GM12892 (cell line): ENCODE results near the gene NEU3.
A peak's percentile ranks its signal among the peaks of the same experiment; 100 is the strongest.

ENCODE experiments used
- DNase-seq: peaks from one replicate; pipeline ENCODE4 v3.0.0; 2011; ENCODE audit not compliant: insufficient read length
- FAIRE-seq: peaks from 2 replicates; lab custom pipeline; 2011; peaks lifted over from hg19 to GRCh38; lab: Jason Lieb, UNC
- POLR2A ChIP-seq: IDR thresholded peaks from 2 replicates; pipeline ENCODE4 v1.6.1; 2011; ENCODE audit warnings: low read depth, low read length, control low read depth
- POLR2AphosphoS5 ChIP-seq: IDR thresholded peaks from 2 replicates; pipeline ENCODE4 v1.6.1; 2011; ENCODE audit warnings: low read depth, low read length, control low read depth
- TAF1 ChIP-seq: IDR thresholded peaks from 2 replicates; pipeline ENCODE4 v1.6.1; 2011; ENCODE audit warnings: low read depth, mild to moderate bottlenecking, control low read depth, low read length, borderline replicate concordance

NEU3 gene

GRCh38 chr11:75051043-75051442 is 62.3 kb downstream of the NEU3 start:
- TF ChIP-seq POLR2A = no peak
- TF ChIP-seq POLR2AphosphoS5 = no peak
- no peak for TF ChIP-seq TAF1
- FAIRE-seq (peak; percentile 63), DNase-seq (no peak)

- TF ChIP-seq POLR2A = no peak
- no peak for TF ChIP-seq TAF1
- TF ChIP-seq POLR2AphosphoS5 = no peak
- FAIRE-seq (peak; percentile 46), DNase-seq (no peak)
These were observed 63.7 kb downstream of the NEU3 start for GRCh38 chr11:75052457-75052856.

GRCh38 chr11:75055511-75055910 is 66.8 kb downstream of the NEU3 start:
- FAIRE-seq = no peak
- no peak for DNase-seq
- no peak for TF ChIP-seq TAF1
- no peak for TF ChIP-seq POLR2A
- no peak for TF ChIP-seq POLR2AphosphoS5

GRCh38 chr11:75056814-75057213 is 68.1 kb downstream of the NEU3 start:
- no peak for TF ChIP-seq POLR2A
- TF ChIP-seq TAF1 = no peak
- TF ChIP-seq POLR2AphosphoS5 = no peak
- no peak for FAIRE-seq
- no peak for DNase-seq

GRCh38 chr11:75059299-75059698 is 70.6 kb downstream of the NEU3 start:
- TF ChIP-seq POLR2A = no peak
- no peak for DNase-seq
- FAIRE-seq = no peak

GRCh38 chr11:75063741-75064314 is 75.1 kb downstream of the NEU3 start:
- FAIRE-seq = peak; percentile 44
- no peak for DNase-seq
- TF ChIP-seq POLR2A (no peak), POLR2AphosphoS5 (no peak), TAF1 (no peak)

GRCh38 chr11:75066061-75066460 is 77.3 kb downstream of the NEU3 start:
- TF ChIP-seq TAF1 (no peak), POLR2A (no peak)

More at GRCh38 chr11:75066061-75066460, 77.3 kb downstream of the NEU3 start:
- FAIRE-seq = peak; percentile 58
- no peak for DNase-seq
